ENCODE results near the gene MED12L.

MED12L gene

GRCh38 chr3:151346292-151346691 is 260.8 kb downstream of the MED12L start:
- H3K4me3 ChIP-seq (ENCODE audit: low read depth in 1 of 2, low read length in 2 of 2) = peak overlapping the region in 1 of 2 donors; percentile 52
- H3K27ac ChIP-seq (ENCODE audit: low read length) = peak overlapping the region; percentile 70
- no peaks in the 10 kb centered on the region for H3K27me3 ChIP-seq (ENCODE audit: low read depth, low read length)
- peaks cover 0 to 4% of the 10 kb centered on the region in 2 donors for H3K4me1 ChIP-seq (ENCODE audit: control insufficient read depth in 1 of 2, insufficient read depth in 2 of 2, low read length in 2 of 2)
- no peaks in the 10 kb centered on the region for H3K9me3 ChIP-seq (ENCODE audit: control insufficient read depth in 1 of 2, low read length in 2 of 2)
- H3K36me3 ChIP-seq (ENCODE audit: control insufficient read depth in 1 of 2, insufficient read depth in 2 of 2, low read length in 2 of 2) = no peaks in the 10 kb centered on the region

- Histone ChIP-seq H3K4me1 (ENCODE audit: control insufficient read depth in 1 of 2, insufficient read depth in 2 of 2, low read length in 2 of 2) (peaks cover 0 to 4% of the 10 kb centered on the region in 2 donors), H3K36me3 (ENCODE audit: control insufficient read depth in 1 of 2, insufficient read depth in 2 of 2, low read length in 2 of 2) (no peaks in the 10 kb centered on the region), H3K27me3 (ENCODE audit: low read depth, low read length) (no peaks in the 10 kb centered on the region), H3K27ac (ENCODE audit: low read length) (no peak overlapping the region), H3K9me3 (ENCODE audit: control insufficient read depth in 1 of 2, low read length in 2 of 2) (no peaks in the 10 kb centered on the region), H3K4me3 (ENCODE audit: low read depth in 1 of 2, low read length in 2 of 2) (no peak overlapping the region)
Measured at GRCh38 chr3:151347432-151347831, 262.0 kb downstream of the MED12L start.

GRCh38 chr3:151350656-151351055 is 265.2 kb downstream of the MED12L start:
- H3K27me3 ChIP-seq (ENCODE audit: low read depth, low read length) = no peaks in the 10 kb centered on the region
- H3K4me1 ChIP-seq (ENCODE audit: control insufficient read depth in 1 of 2, insufficient read depth in 2 of 2, low read length in 2 of 2) = peaks cover 0 to 4% of the 10 kb centered on the region in 2 donors
- H3K9me3 ChIP-seq (ENCODE audit: control insufficient read depth in 1 of 2, low read length in 2 of 2) = no peaks in the 10 kb centered on the region
- no peak overlapping the region for H3K4me3 ChIP-seq (ENCODE audit: low read depth in 1 of 2, low read length in 2 of 2)
- H3K36me3 ChIP-seq (ENCODE audit: control insufficient read depth in 1 of 2, insufficient read depth in 2 of 2, low read length in 2 of 2) = no peaks in the 10 kb centered on the region
- H3K27ac ChIP-seq (ENCODE audit: low read length) = no peak overlapping the region

- Histone ChIP-seq H3K4me1 (ENCODE audit: control insufficient read depth in 1 of 2, insufficient read depth in 2 of 2, low read length in 2 of 2) (peaks cover 0 to 1% of the 10 kb centered on the region in 2 donors), H3K4me3 (ENCODE audit: low read depth in 1 of 2, low read length in 2 of 2) (no peak overlapping the region), H3K36me3 (ENCODE audit: control insufficient read depth in 1 of 2, insufficient read depth in 2 of 2, low read length in 2 of 2) (no peaks in the 10 kb centered on the region), H3K27ac (ENCODE audit: low read length) (no peak overlapping the region), H3K9me3 (ENCODE audit: control insufficient read depth in 1 of 2, low read length in 2 of 2) (no peaks in the 10 kb centered on the region), H3K27me3 (ENCODE audit: low read depth, low read length) (no peaks in the 10 kb centered on the region)
Measured at GRCh38 chr3:151351219-151351618, 265.8 kb downstream of the MED12L start.

- H3K27me3 ChIP-seq (ENCODE audit: low read depth, low read length) = no peaks in the 10 kb centered on the region
- no peaks in the 10 kb centered on the region for H3K9me3 ChIP-seq (ENCODE audit: control insufficient read depth in 1 of 2, low read length in 2 of 2)
- H3K36me3 ChIP-seq (ENCODE audit: control insufficient read depth in 1 of 2, insufficient read depth in 2 of 2, low read length in 2 of 2) = no peaks in the 10 kb centered on the region
- H3K4me1 ChIP-seq (ENCODE audit: control insufficient read depth in 1 of 2, insufficient read depth in 2 of 2, low read length in 2 of 2) = no peaks in the 10 kb centered on the region
- no peak overlapping the region for H3K27ac ChIP-seq (ENCODE audit: low read length)
- no peak overlapping the region for H3K4me3 ChIP-seq (ENCODE audit: low read depth in 1 of 2, low read length in 2 of 2)
Measured at GRCh38 chr3:151351648-151352047, 266.2 kb downstream of the MED12L start.

GRCh38 chr3:151356794-151357462 is 271.5 kb downstream of the MED12L start:
- no peak overlapping the region for H3K4me3 ChIP-seq (ENCODE audit: low read depth in 1 of 2, low read length in 2 of 2)
- H3K9me3 ChIP-seq (ENCODE audit: control insufficient read depth in 1 of 2, low read length in 2 of 2) = no peaks in the 10 kb centered on the region
- H3K27ac ChIP-seq (ENCODE audit: low read length) = no peak overlapping the region
- no peaks in the 10 kb centered on the region for H3K4me1 ChIP-seq (ENCODE audit: control insufficient read depth in 1 of 2, insufficient read depth in 2 of 2, low read length in 2 of 2)
- no peaks in the 10 kb centered on the region for H3K36me3 ChIP-seq (ENCODE audit: control insufficient read depth in 1 of 2, insufficient read depth in 2 of 2, low read length in 2 of 2)
- no peaks in the 10 kb centered on the region for H3K27me3 ChIP-seq (ENCODE audit: low read depth, low read length)

- no peaks in the 10 kb centered on the region for H3K9me3 ChIP-seq (ENCODE audit: control insufficient read depth in 1 of 2, low read length in 2 of 2)
- H3K4me1 ChIP-seq (ENCODE audit: control insufficient read depth in 1 of 2, insufficient read depth in 2 of 2, low read length in 2 of 2) = no peaks in the 10 kb centered on the region
- no peaks in the 10 kb centered on the region for H3K27me3 ChIP-seq (ENCODE audit: low read depth, low read length)
- no peak overlapping the region for H3K4me3 ChIP-seq (ENCODE audit: low read depth in 1 of 2, low read length in 2 of 2)
- no peak overlapping the region for H3K27ac ChIP-seq (ENCODE audit: low read length)
- no peaks in the 10 kb centered on the region for H3K36me3 ChIP-seq (ENCODE audit: control insufficient read depth in 1 of 2, insufficient read depth in 2 of 2, low read length in 2 of 2)
Measured at GRCh38 chr3:151357463-151357850, 272.0 kb downstream of the MED12L start.

GRCh38 chr3:151362751-151363174 is 277.3 kb downstream of the MED12L start:
- Histone ChIP-seq H3K9me3 (ENCODE audit: control insufficient read depth in 1 of 2, low read length in 2 of 2) (no peaks in the 10 kb centered on the region), H3K4me3 (ENCODE audit: low read depth in 1 of 2, low read length in 2 of 2) (no peak overlapping the region), H3K36me3 (ENCODE audit: control insufficient read depth in 1 of 2, insufficient read depth in 2 of 2, low read length in 2 of 2) (no peaks in the 10 kb centered on the region), H3K4me1 (ENCODE audit: control insufficient read depth in 1 of 2, insufficient read depth in 2 of 2, low read length in 2 of 2) (no peaks in the 10 kb centered on the region), H3K27ac (ENCODE audit: low read length) (no peak overlapping the region), H3K27me3 (ENCODE audit: low read depth, low read length) (no peaks in the 10 kb centered on the region)

GRCh38 chr3:151366993-151367392 is 281.5 kb downstream of the MED12L start:
- H3K9me3 ChIP-seq (ENCODE audit: control insufficient read depth in 1 of 2, low read length in 2 of 2) = no peaks in the 10 kb centered on the region
- no peaks in the 10 kb centered on the region for H3K27me3 ChIP-seq (ENCODE audit: low read depth, low read length)
- H3K36me3 ChIP-seq (ENCODE audit: control insufficient read depth in 1 of 2, insufficient read depth in 2 of 2, low read length in 2 of 2) = peaks cover 0 to 5% of the 10 kb centered on the region in 2 donors
- no peak overlapping the region for H3K27ac ChIP-seq (ENCODE audit: low read length)
- no peaks in the 10 kb centered on the region for H3K4me1 ChIP-seq (ENCODE audit: control insufficient read depth in 1 of 2, insufficient read depth in 2 of 2, low read length in 2 of 2)
- no peak overlapping the region for H3K4me3 ChIP-seq (ENCODE audit: low read depth in 1 of 2, low read length in 2 of 2)

GRCh38 chr3:151367448-151367847 is 282.0 kb downstream of the MED12L start:
- no peak overlapping the region for H3K27ac ChIP-seq (ENCODE audit: low read length)
- no peaks in the 10 kb centered on the region for H3K9me3 ChIP-seq (ENCODE audit: control insufficient read depth in 1 of 2, low read length in 2 of 2)
- H3K4me3 ChIP-seq (ENCODE audit: low read depth in 1 of 2, low read length in 2 of 2) = no peak overlapping the region
- H3K36me3 ChIP-seq (ENCODE audit: control insufficient read depth in 1 of 2, insufficient read depth in 2 of 2, low read length in 2 of 2) = peaks cover 0 to 5% of the 10 kb centered on the region in 2 donors
- no peaks in the 10 kb centered on the region for H3K27me3 ChIP-seq (ENCODE audit: low read depth, low read length)
- H3K4me1 ChIP-seq (ENCODE audit: control insufficient read depth in 1 of 2, insufficient read depth in 2 of 2, low read length in 2 of 2) = no peaks in the 10 kb centered on the region

- H3K4me3 ChIP-seq (ENCODE audit: low read depth in 1 of 2, low read length in 2 of 2) = no peak overlapping the region
- no peaks in the 10 kb centered on the region for H3K4me1 ChIP-seq (ENCODE audit: control insufficient read depth in 1 of 2, insufficient read depth in 2 of 2, low read length in 2 of 2)
- H3K36me3 ChIP-seq (ENCODE audit: control insufficient read depth in 1 of 2, insufficient read depth in 2 of 2, low read length in 2 of 2) = peaks cover 0 to 5% of the 10 kb centered on the region in 2 donors
- no peaks in the 10 kb centered on the region for H3K9me3 ChIP-seq (ENCODE audit: control insufficient read depth in 1 of 2, low read length in 2 of 2)
- H3K27me3 ChIP-seq (ENCODE audit: low read depth, low read length) = no peaks in the 10 kb centered on the region
- no peak overlapping the region for H3K27ac ChIP-seq (ENCODE audit: low read length)
Measured at GRCh38 chr3:151371526-151371925, 286.1 kb downstream of the MED12L start.

Data from muscle layer of duodenum (tissue), 2 donors.